IMR-90 (cell line): ENCODE results near the gene EXOC4. TPM values are rescaled to one million over a fixed set of nuclear protein-coding genes. Genes with fewer than 3 reads are reported as not detected.

Source experiments
- ATAC-seq: fragments of 200-7000 bp; cut with Tn5 transposase; 2 replicates; pipeline ENCODE4 v1.9.1; 2020; ENCODE audit warnings: low read depth, mild to moderate bottlenecking, moderate library complexity
- BruUV-seq: library from RNA; stranded (reverse); fragments of 400-500 nt; replicated peaks from 2 replicates; lab custom pipeline; 2021; lab: Mats Ljungman, UMichigan
- CTCF ChIA-PET: fragments of 300-600 bp; formaldehyde crosslinking; extraction: SDS; loops from one replicate; lab custom pipeline; 2021; ENCODE audit warnings: antibody characterized with exemption; lab: Yijun Ruan, JAX
- POLR2A ChIA-PET: fragments of 300-600 bp; sonication (Branson Sonifier 250); formaldehyde crosslinking; loops from one replicate; lab custom pipeline; 2022; ENCODE audit warnings: antibody characterized with exemption; ENCODE audit not compliant: unreplicated experiment; lab: Charles Lee
- DNase-seq: peaks from one replicate; pipeline ENCODE4 v3.0.0; 2013
- H2AFZ ChIP-seq: replicated peaks from 2 replicates; pipeline ENCODE3; 2013; ENCODE audit warnings: low read length, mild to moderate bottlenecking; ENCODE audit not compliant: poor library complexity
- H2AK5ac ChIP-seq: 2 replicates; pipeline ENCODE4 v1.6.1; 2013; ENCODE audit warnings: low read depth, low read length, inconsistent platforms
- H2AK9ac ChIP-seq: replicated peaks from 2 replicates; pipeline ENCODE3; 2013; ENCODE audit warnings: mild to moderate bottlenecking, low read depth, low read length, moderate library complexity; ENCODE audit not compliant: poor library complexity
- H2BK120ac ChIP-seq: 2 replicates; pipeline ENCODE4 v1.6.1; 2013; ENCODE audit warnings: low read depth, low read length, inconsistent platforms
- H2BK15ac ChIP-seq: 3 replicates; pipeline ENCODE4 v1.6.1; 2013; ENCODE audit warnings: low read depth, low read length, inconsistent platforms
- H2BK20ac ChIP-seq: 2 replicates; pipeline ENCODE4 v1.6.1; 2013; ENCODE audit warnings: low read depth, mild to moderate bottlenecking, inconsistent platforms, low read length, moderate library complexity
- H2BK5ac ChIP-seq: 2 replicates; pipeline ENCODE4 v1.6.1; 2013; ENCODE audit warnings: mild to moderate bottlenecking, low read depth, low read length, inconsistent platforms; ENCODE audit not compliant: poor library complexity, severe bottlenecking
- H3K14ac ChIP-seq: replicated peaks from 2 replicates; pipeline ENCODE4 v1.6.1; 2013; ENCODE audit warnings: low read depth, low read length, inconsistent platforms
- H3K18ac ChIP-seq: 2 replicates; pipeline ENCODE4 v1.6.1; 2013; ENCODE audit warnings: low read depth, low read length, control low read depth
- H3K23ac ChIP-seq: 2 replicates; pipeline ENCODE4 v1.6.1; 2013; ENCODE audit warnings: low read depth, low read length, inconsistent platforms
- H3K27ac ChIP-seq: 2 replicates; pipeline ENCODE4 v1.5.1; 2013; ENCODE audit warnings: mild to moderate bottlenecking, control low read depth, low read length; ENCODE audit not compliant: insufficient read depth
- H3K27me3 ChIP-seq: 2 replicates; pipeline ENCODE4 v1.6.1; 2013; ENCODE audit warnings: low read length; ENCODE audit not compliant: control insufficient read depth, insufficient read depth
- H3K36me3 ChIP-seq: 2 replicates; pipeline ENCODE4 v1.6.1; 2013; ENCODE audit warnings: low read length, mixed read lengths; ENCODE audit not compliant: control insufficient read depth, insufficient read depth
- H3K4ac ChIP-seq: 2 replicates; pipeline ENCODE4 v1.6.1; 2013; ENCODE audit warnings: low read depth, low read length, inconsistent platforms
- H3K4me1 ChIP-seq: 2 replicates; pipeline ENCODE4 v1.6.1; 2013; ENCODE audit warnings: low read length, mixed read lengths; ENCODE audit not compliant: control insufficient read depth, insufficient read depth
- H3K4me2 ChIP-seq: 2 replicates; pipeline ENCODE4 v1.6.1; 2013; ENCODE audit warnings: low read depth, mild to moderate bottlenecking, control low read depth, low read length, moderate library complexity
- H3K4me3 ChIP-seq: 2 replicates; pipeline ENCODE4 v1.5.1; 2013; ENCODE audit warnings: low read depth, mild to moderate bottlenecking, control low read depth, low read length, moderate library complexity; ENCODE audit not compliant: insufficient read depth
- H3K56ac ChIP-seq: 2 replicates; pipeline ENCODE4 v1.6.1; 2013; ENCODE audit warnings: low read length, inconsistent platforms; ENCODE audit not compliant: insufficient read depth; ENCODE audit errors: extremely low read depth
- H3K79me1 ChIP-seq, 2 experiments: 2 replicates each; pipeline ENCODE4 v1.6.1; 2013; ENCODE audit warnings: low read length in 2 of 2, inconsistent platforms in 1 of 2, low read depth in 1 of 2
- H3K9ac ChIP-seq: 2 replicates; pipeline ENCODE4 v1.6.1; 2013; ENCODE audit warnings: low read depth, low read length, control low read depth
- H3K9me1 ChIP-seq: 2 replicates; pipeline ENCODE4 v1.6.1; 2013; ENCODE audit warnings: low read length, inconsistent platforms; ENCODE audit not compliant: insufficient read depth
- H3K9me3 ChIP-seq: 2 replicates; pipeline ENCODE4 v1.6.1; 2013; ENCODE audit warnings: low read length; ENCODE audit not compliant: control insufficient read depth, insufficient read depth
- H4K20me1 ChIP-seq: 2 replicates; pipeline ENCODE4 v1.6.1; 2013; ENCODE audit warnings: low read length, inconsistent platforms; ENCODE audit not compliant: insufficient read depth
- H4K5ac ChIP-seq: 2 replicates; pipeline ENCODE4 v1.6.1; 2013; ENCODE audit warnings: mild to moderate bottlenecking, low read depth, low read length, control low read depth
- H4K8ac ChIP-seq, 2 experiments: 2 replicates each; pipeline ENCODE4 v1.6.1; 2013; ENCODE audit warnings: low read depth in 2 of 2, low read length in 2 of 2, control low read depth in 1 of 2, inconsistent platforms in 1 of 2
- H4K91ac ChIP-seq: 2 replicates; pipeline ENCODE4 v1.6.1; 2013; ENCODE audit warnings: low read depth, low read length, inconsistent platforms; ENCODE audit not compliant: insufficient read depth
- BHLHE40 ChIP-seq: fragments of 150-350 bp; IDR thresholded peaks from 2 replicates; pipeline ENCODE4 v1.6.1; 2016; ENCODE audit warnings: mild to moderate bottlenecking, low read depth, low read length
- CEBPB ChIP-seq: IDR thresholded peaks from 2 replicates; pipeline ENCODE4 v1.6.1; 2012; ENCODE audit warnings: low read depth, low read length, improper control_type of control experiment
- CHD1 ChIP-seq: IDR thresholded peaks from 2 replicates; pipeline ENCODE4 v1.6.1; 2012; ENCODE audit warnings: low read depth, low read length, improper control_type of control experiment
- FOS ChIP-seq: fragments of 150-350 bp; IDR thresholded peaks from 2 replicates; pipeline ENCODE4 v1.6.1; 2016; ENCODE audit warnings: low read depth, low read length
- MAFK ChIP-seq: IDR thresholded peaks from 2 replicates; pipeline ENCODE4 v1.6.1; 2012; ENCODE audit warnings: low read depth, low read length, improper control_type of control experiment
- MAZ ChIP-seq: IDR thresholded peaks from 2 replicates; pipeline ENCODE4 v1.6.1; 2012; ENCODE audit warnings: low read depth, mild to moderate bottlenecking, low read length, improper control_type of control experiment, moderate library complexity, borderline replicate concordance
- MXI1 ChIP-seq: IDR thresholded peaks from 2 replicates; pipeline ENCODE4 v1.6.1; 2012; ENCODE audit warnings: low read depth, mild to moderate bottlenecking, low read length, moderate library complexity, borderline replicate concordance
- NFE2L2 ChIP-seq: fragments of 150-350 bp; IDR thresholded peaks from 2 replicates; pipeline ENCODE4 v1.6.1; 2016; ENCODE audit warnings: low read depth, mild to moderate bottlenecking, low read length
- POLR2A ChIP-seq: IDR thresholded peaks from 2 replicates; pipeline ENCODE4 v1.6.1; 2012; ENCODE audit warnings: mild to moderate bottlenecking, low read depth, low read length
- RAD21 ChIP-seq: IDR thresholded peaks from 2 replicates; pipeline ENCODE4 v1.6.1; 2012; ENCODE audit warnings: low read length, improper control_type of control experiment
- RCOR1 ChIP-seq: IDR thresholded peaks from 2 replicates; pipeline ENCODE4 v1.6.1; 2012; ENCODE audit warnings: mild to moderate bottlenecking, low read length, improper control_type of control experiment; ENCODE audit not compliant: insufficient replicate concordance
- RFX5 ChIP-seq: IDR thresholded peaks from 2 replicates; pipeline ENCODE4 v1.8.0; 2012; ENCODE audit warnings: low read depth, mild to moderate bottlenecking, low read length, moderate library complexity
- SMC3 ChIP-seq: fragments of 150-350 bp; IDR thresholded peaks from 2 replicates; pipeline ENCODE4 v1.6.1; 2016; ENCODE audit warnings: low read depth, mild to moderate bottlenecking, antibody characterized with exemption, low read length, moderate library complexity
- WGBS, 2 experiments: methylation state at CpG; one replicate each; pipeline versions ENCODE4 v1.1.5 to v1.1.7; 2013; ENCODE audit warnings: missing lambda C conversion rate in 2 of 2; ENCODE audit not compliant: insufficient read length in 1 of 2; ENCODE audit errors: extremely low coverage in 2 of 2; 5-methylcytosine and 5-hydroxymethylcytosine counted together
- dilution Hi-C: fragments of 300-500 bp; cut with HindIII; formaldehyde crosslinking; loops from one replicate; pipeline ENCODE4 v1.14.3; 2018; ENCODE audit warnings: low sequenced_read_pairs; ENCODE audit not compliant: unreplicated experiment
- in situ Hi-C: fragments of 300-500 bp; cut with MboI; formaldehyde crosslinking; loops from 3 replicates; pipeline ENCODE4 v1.14.3; 2019; ENCODE audit warnings: low sequenced_read_pairs, inconsistent platforms, mixed read lengths
- intact Hi-C: fragments of 100-400 bp; cut with micrococcal nuclease; formaldehyde crosslinking; loops from 2 replicates; pipeline ENCODE4 v1.10.0; 2022
- polyA plus RNA-seq, 3 experiments: library from polyadenylated mRNA; depleted of rRNA; stranded (reverse); fragments of >200 nt; gene quantifications; 2 replicates each; pipeline ENCODE4 v1.2.3, GENCODE V29; 2012; ENCODE audit warnings: low replicate concordance in 1 of 3
- total RNA-seq: library from RNA; depleted of rRNA; stranded (reverse); fragments of >200 nt; gene quantifications from 2 replicates; pipeline ENCODE4 v1.2.3, GENCODE V29; 2012
- TF ChIP-seq, protein P1 (sequence below): conservative IDR thresholded peaks from 2 replicates; pipeline ENCODE4 v1.5.1; 2012; ENCODE audit warnings: mild to moderate bottlenecking, low read depth, low read length, improper control_type of control experiment
- TF ChIP-seq, protein P2 (sequence below): fragments of 150-350 bp; IDR thresholded peaks from 2 replicates; pipeline ENCODE4 v1.6.1; 2016; ENCODE audit warnings: low read depth, mild to moderate bottlenecking, low read length, moderate library complexity, borderline replicate concordance
- TF ChIP-seq, protein P3 (sequence below): fragments of 150-350 bp; IDR thresholded peaks from 2 replicates; pipeline ENCODE4 v1.6.1; 2017; ENCODE audit warnings: mild to moderate bottlenecking, antibody characterized with exemption, low read length, low read depth

Gene EXOC4
- total and polyA plus RNA-seq, 2 of the 4 experiments (the other 2 are of a cell fraction), result 25.4 to 94.6 TPM

DNA sequence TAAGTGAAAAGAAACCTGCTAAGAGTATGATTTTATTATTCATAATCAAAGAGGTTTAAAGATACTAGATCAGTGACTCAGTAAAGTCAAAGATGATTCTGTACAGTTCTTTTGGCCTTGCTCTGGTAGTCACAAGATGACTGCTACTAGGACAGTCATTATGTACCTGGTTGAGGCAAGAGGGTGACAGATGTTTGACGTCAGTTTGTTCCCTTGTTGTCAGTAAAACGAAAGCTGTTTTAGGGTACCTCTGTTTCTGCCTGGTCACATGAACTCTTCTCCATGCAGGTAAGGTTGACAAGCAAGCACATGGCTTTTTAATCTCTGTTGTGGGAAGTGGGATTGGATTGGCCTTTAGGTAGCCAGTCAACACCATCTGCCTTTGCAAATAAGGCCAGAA, 308.0 kb downstream of the EXOC4 start:
- Histone ChIP-seq H3K36me3 (no peaks in the 10 kb centered on the region), H2BK5ac (no peak overlapping the region), H3K9me3 (no peaks in the 10 kb centered on the region), H3K79me1 (peaks cover 3 to 19% of the 10 kb centered on the region in 2 experiments; a peak in 2 of 4 replicates), H4K8ac (no peak overlapping the region), H3K4me3 (no peak overlapping the region), H4K20me1 (peaks cover 2% of the 10 kb centered on the region; the same call in 1 of the 2 replicates), H3K14ac (no peak overlapping the region), H2BK15ac (0 out of 3 replicates have a peak overlapping the region, but pooled peaks have one; percentile 12), H4K5ac (no peak overlapping the region), H3K23ac (no peak overlapping the region), H2AFZ (no peak overlapping the region), H2BK120ac (no peak overlapping the region), H3K27ac (no peak overlapping the region), H3K4me2 (no peak overlapping the region), H3K9ac (no peak overlapping the region), H3K18ac (no peak overlapping the region), H3K4ac (no peak overlapping the region), H3K27me3 (no peaks in the 10 kb centered on the region), H2AK5ac (no peak overlapping the region), H3K9me1 (peaks cover 4% of the 10 kb centered on the region; the same call in 1 of the 2 replicates), H3K56ac (no peak overlapping the region), H2BK20ac (no peak overlapping the region), H4K91ac (no peak overlapping the region), H3K4me1 (peaks cover 6% of the 10 kb centered on the region), H2AK9ac (no peak overlapping the region)
- no TSS peak for BruUV-seq
- WGBS, 2 experiments, result 92% methylated on average over 2 of the region's 2 CpGs; no CpG with 5 or more reads in 1 of the 2 experiments
- DNase-seq (no peak), ATAC-seq (no peak)
- CTCF ChIA-PET, result no interaction called here
- dilution Hi-C loops, result no loop called here
- TF ChIP-seq, protein P1, sequence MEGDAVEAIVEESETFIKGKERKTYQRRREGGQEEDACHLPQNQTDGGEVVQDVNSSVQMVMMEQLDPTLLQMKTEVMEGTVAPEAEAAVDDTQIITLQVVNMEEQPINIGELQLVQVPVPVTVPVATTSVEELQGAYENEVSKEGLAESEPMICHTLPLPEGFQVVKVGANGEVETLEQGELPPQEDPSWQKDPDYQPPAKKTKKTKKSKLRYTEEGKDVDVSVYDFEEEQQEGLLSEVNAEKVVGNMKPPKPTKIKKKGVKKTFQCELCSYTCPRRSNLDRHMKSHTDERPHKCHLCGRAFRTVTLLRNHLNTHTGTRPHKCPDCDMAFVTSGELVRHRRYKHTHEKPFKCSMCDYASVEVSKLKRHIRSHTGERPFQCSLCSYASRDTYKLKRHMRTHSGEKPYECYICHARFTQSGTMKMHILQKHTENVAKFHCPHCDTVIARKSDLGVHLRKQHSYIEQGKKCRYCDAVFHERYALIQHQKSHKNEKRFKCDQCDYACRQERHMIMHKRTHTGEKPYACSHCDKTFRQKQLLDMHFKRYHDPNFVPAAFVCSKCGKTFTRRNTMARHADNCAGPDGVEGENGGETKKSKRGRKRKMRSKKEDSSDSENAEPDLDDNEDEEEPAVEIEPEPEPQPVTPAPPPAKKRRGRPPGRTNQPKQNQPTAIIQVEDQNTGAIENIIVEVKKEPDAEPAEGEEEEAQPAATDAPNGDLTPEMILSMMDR, result no peak
- TF ChIP-seq MAFK (no peak), CEBPB (no peak), RAD21 (no peak), BHLHE40 (no peak), NFE2L2 (no peak), RFX5 (no peak), FOS (no peak), POLR2A (no peak), RCOR1 (no peak), MXI1 (no peak), CHD1 (no peak), MAZ (no peak), SMC3 (no peak)
- TF ChIP-seq, protein P2, sequence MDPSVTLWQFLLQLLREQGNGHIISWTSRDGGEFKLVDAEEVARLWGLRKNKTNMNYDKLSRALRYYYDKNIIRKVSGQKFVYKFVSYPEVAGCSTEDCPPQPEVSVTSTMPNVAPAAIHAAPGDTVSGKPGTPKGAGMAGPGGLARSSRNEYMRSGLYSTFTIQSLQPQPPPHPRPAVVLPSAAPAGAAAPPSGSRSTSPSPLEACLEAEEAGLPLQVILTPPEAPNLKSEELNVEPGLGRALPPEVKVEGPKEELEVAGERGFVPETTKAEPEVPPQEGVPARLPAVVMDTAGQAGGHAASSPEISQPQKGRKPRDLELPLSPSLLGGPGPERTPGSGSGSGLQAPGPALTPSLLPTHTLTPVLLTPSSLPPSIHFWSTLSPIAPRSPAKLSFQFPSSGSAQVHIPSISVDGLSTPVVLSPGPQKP, result no peak
- TF ChIP-seq, protein P3, sequence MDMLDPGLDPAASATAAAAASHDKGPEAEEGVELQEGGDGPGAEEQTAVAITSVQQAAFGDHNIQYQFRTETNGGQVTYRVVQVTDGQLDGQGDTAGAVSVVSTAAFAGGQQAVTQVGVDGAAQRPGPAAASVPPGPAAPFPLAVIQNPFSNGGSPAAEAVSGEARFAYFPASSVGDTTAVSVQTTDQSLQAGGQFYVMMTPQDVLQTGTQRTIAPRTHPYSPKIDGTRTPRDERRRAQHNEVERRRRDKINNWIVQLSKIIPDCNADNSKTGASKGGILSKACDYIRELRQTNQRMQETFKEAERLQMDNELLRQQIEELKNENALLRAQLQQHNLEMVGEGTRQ, result no peak
- in situ Hi-C loops, result no loop called here
- intact Hi-C loops, result loop anchor here (10.0 kb wide), 1 partner anchor 294 kb away; no protein-coding TSS in a partner anchor
- POLR2A ChIA-PET, result no interaction called here
